WTC11 (cell line): ENCODE data around the gene YBX2. TPM values are rescaled to one million over a fixed set of nuclear protein-coding genes. Genes with fewer than 3 reads are reported as not detected.

Source experiments
- ATAC-seq: fragments of 200-7000 bp; cut with Tn5 transposase; 2 replicates; pipeline ENCODE4 v1.10.0; 2021; ENCODE audit warnings: mild to moderate bottlenecking, moderate library complexity
- CTCF ChIA-PET: fragments of 300-600 bp; sonication (Branson Sonifier 250); formaldehyde crosslinking; loops from one replicate; lab custom pipeline; 2021; ENCODE audit warnings: antibody characterized with exemption; lab: Charles Lee
- POLR2A ChIA-PET: fragments of 350-600 bp; sonication (Branson Sonifier 250); formaldehyde crosslinking; loops from one replicate; lab custom pipeline; 2021; ENCODE audit warnings: antibody characterized with exemption; lab: Charles Lee
- DNase-seq: peaks from one replicate; pipeline ENCODE4 v3.0.0; 2021; ENCODE audit warnings: low spot score
- H3K27ac Mint-ChIP-seq: 2 replicates; pipeline ENCODE4 v1.8.0; 2021; ENCODE audit warnings: mixed read lengths
- H3K27me3 Mint-ChIP-seq: 2 replicates; pipeline ENCODE4 v1.8.0; 2021; ENCODE audit warnings: low read depth, mild to moderate bottlenecking, moderate library complexity, mixed read lengths
- H3K36me3 Mint-ChIP-seq: 2 replicates; pipeline ENCODE4 v1.8.0; 2021; ENCODE audit warnings: mixed read lengths
- H3K4me1 Mint-ChIP-seq: 2 replicates; pipeline ENCODE4 v1.8.0; 2022; ENCODE audit warnings: mixed read lengths
- H3K4me3 Mint-ChIP-seq: 2 replicates; pipeline ENCODE4 v1.8.0; 2021; ENCODE audit warnings: mild to moderate bottlenecking, moderate library complexity, mixed read lengths
- H3K9me3 Mint-ChIP-seq: 2 replicates; pipeline ENCODE4 v1.8.0; 2021; ENCODE audit warnings: mixed read lengths
- ATF1 ChIP-seq: sonication (generic); formaldehyde crosslinking; IDR thresholded peaks from 2 replicates; pipeline ENCODE4 v1.8.1; 2023; ENCODE audit warnings: mild to moderate bottlenecking, moderate library complexity, missing genetic modification reagents
- ATF3 ChIP-seq: sonication (generic); formaldehyde crosslinking; conservative IDR thresholded peaks from 2 replicates; pipeline ENCODE4 v1.8.1; 2022; ENCODE audit warnings: mild to moderate bottlenecking, missing genetic modification reagents
- CREM ChIP-seq: sonication (generic); formaldehyde crosslinking; IDR thresholded peaks from 2 replicates; pipeline ENCODE4 v1.8.1; 2022; ENCODE audit warnings: mild to moderate bottlenecking, missing genetic modification reagents, moderate library complexity
- FOXP4 ChIP-seq: sonication (generic); formaldehyde crosslinking; IDR thresholded peaks from 2 replicates; pipeline ENCODE4 v1.8.0; 2022; ENCODE audit warnings: mild to moderate bottlenecking, missing genetic modification reagents
- GABPB1 ChIP-seq: sonication (generic); formaldehyde crosslinking; IDR thresholded peaks from 2 replicates; pipeline ENCODE4 v1.8.1; 2023; ENCODE audit warnings: mild to moderate bottlenecking, missing genetic modification reagents
- HMGA2 ChIP-seq: fragments of 250-450 bp; sonication (Bioruptor Pico); IDR thresholded peaks from 2 replicates; pipeline ENCODE4 v1.4.0; 2021; ENCODE audit warnings: mild to moderate bottlenecking, moderate library complexity
- IRF1 ChIP-seq: sonication (generic); formaldehyde crosslinking; IDR thresholded peaks from 2 replicates; pipeline ENCODE4 v1.8.0; 2023; ENCODE audit warnings: missing genetic modification reagents
- NR3C1 ChIP-seq: sonication (generic); formaldehyde crosslinking; conservative IDR thresholded peaks from 2 replicates; pipeline ENCODE4 v1.8.1; 2023; ENCODE audit warnings: low read depth, mild to moderate bottlenecking, missing genetic modification reagents
- PREB ChIP-seq: sonication (generic); formaldehyde crosslinking; IDR thresholded peaks from 2 replicates; pipeline ENCODE4 v1.8.1; 2022; ENCODE audit warnings: mild to moderate bottlenecking, missing genetic modification reagents, moderate library complexity, borderline replicate concordance
- STAT6 ChIP-seq: sonication (generic); formaldehyde crosslinking; conservative IDR thresholded peaks from 2 replicates; pipeline ENCODE4 v1.8.1; 2023; ENCODE audit warnings: mild to moderate bottlenecking, low read depth, missing genetic modification reagents, moderate library complexity
- TEAD4 ChIP-seq: sonication (generic); formaldehyde crosslinking; IDR thresholded peaks from 2 replicates; pipeline ENCODE4 v1.8.0; 2022; ENCODE audit warnings: mild to moderate bottlenecking, missing genetic modification reagents
- ZBTB43 ChIP-seq: sonication (generic); formaldehyde crosslinking; IDR thresholded peaks from 2 replicates; pipeline ENCODE4 v1.8.1; 2023; ENCODE audit warnings: mild to moderate bottlenecking, missing genetic modification reagents
- ZNF416 ChIP-seq: fragments of 250-450 bp; sonication (Bioruptor Pico); IDR thresholded peaks from 2 replicates; pipeline ENCODE4 v1.9.0; 2021; ENCODE audit warnings: mild to moderate bottlenecking, inconsistent platforms
- ZNF423 ChIP-seq: fragments of 250-450 bp; sonication (Bioruptor Pico); IDR thresholded peaks from 2 replicates; pipeline ENCODE4 v2.1.2; 2022; ENCODE audit warnings: mild to moderate bottlenecking, moderate library complexity
- total RNA-seq: library from RNA; stranded (reverse); gene quantifications from 3 replicates; pipeline ENCODE4 v1.2.3, GENCODE V29; 2021

Gene YBX2
- total RNA-seq, 1 experiment from 2014 or later, result 26.8 TPM

- H3K9me3 Mint-ChIP-seq, result no peaks in the 10 kb centered on the region
- peak overlapping the region; percentile 93 for H3K4me3 Mint-ChIP-seq
- no peak for ATAC-seq
- peaks cover 24% of the 10 kb centered on the region for H3K4me1 Mint-ChIP-seq
- no peak for DNase-seq
- ChIA-PET CTCF (no interaction called here), POLR2A (no interaction called here)
- no peak for TF ChIP-seq ZNF423 (CRISPR knock-in tag)
- H3K36me3 Mint-ChIP-seq, result peaks cover 17% of the 10 kb centered on the region
- no peaks in the 10 kb centered on the region for H3K27me3 Mint-ChIP-seq
- H3K27ac Mint-ChIP-seq, result peak overlapping the region; percentile 20; the same call in 1 of the 2 replicates
These were observed 33.6 kb upstream of the YBX2 start for GRCh38 chr17:7328009-7328408.

- H3K27me3 Mint-ChIP-seq, result no peaks in the 10 kb centered on the region
- no peak overlapping the region for H3K27ac Mint-ChIP-seq
- H3K9me3 Mint-ChIP-seq, result no peaks in the 10 kb centered on the region
- TF ChIP-seq NR3C1 (CRISPR knock-in tag) (no peak), IRF1 (CRISPR knock-in tag) (no peak), PREB (CRISPR knock-in tag) (no peak), ZNF416 (CRISPR knock-in tag) (no peak), TEAD4 (no peak), STAT6 (CRISPR knock-in tag) (no peak), ATF1 (CRISPR knock-in tag) (no peak), GABPB1 (no peak), FOXP4 (CRISPR knock-in tag) (no peak)
- DNase-seq (no peak), ATAC-seq (no peak)
- CTCF ChIA-PET, result interaction anchor here (2.3 kb wide), 1 partner anchor 17 kb away, joined by 6 read pairs; no protein-coding TSS in a partner anchor
- H3K4me1 Mint-ChIP-seq, result peaks cover 20% of the 10 kb centered on the region
- POLR2A ChIA-PET, result no interaction called here
- peaks cover 23% of the 10 kb centered on the region for H3K36me3 Mint-ChIP-seq
- peak overlapping the region; percentile 93 for H3K4me3 Mint-ChIP-seq
These were observed 33.1 kb upstream of the YBX2 start for GRCh38 chr17:7327501-7327900.

GRCh38 chr17:7327056-7327455 is 32.6 kb upstream of the YBX2 start:
- no peak for TF ChIP-seq CREM (CRISPR knock-in tag)
- no peak for TF ChIP-seq ZBTB43 (CRISPR knock-in tag)
- no peak for TF ChIP-seq HMGA2 (CRISPR knock-in tag)
- TF ChIP-seq ATF3 (CRISPR knock-in tag), result no peak
- TF ChIP-seq, all 79 proteins: peak for 0
- ChIA-PET CTCF (interaction anchor here (0.7 to 2.3 kb wide), 2 partner anchors 17 to 47 kb away, joined by 4 to 6 read pairs; no protein-coding TSS in a partner anchor), POLR2A (no interaction called here)
- no peaks in the 10 kb centered on the region for H3K9me3 Mint-ChIP-seq
- no peak for ATAC-seq
- no peak overlapping the region for H3K27ac Mint-ChIP-seq
- peaks cover 16% of the 10 kb centered on the region for H3K4me1 Mint-ChIP-seq
- H3K27me3 Mint-ChIP-seq, result no peaks in the 10 kb centered on the region
- peaks cover 27% of the 10 kb centered on the region for H3K36me3 Mint-ChIP-seq
- no peak overlapping the region for H3K4me3 Mint-ChIP-seq
- no peak for DNase-seq
